CD8-positive, alpha-beta memory T cell (primary cell): Measurements from ENCODE around the gene BRD4. TPM values are rescaled to one million over a fixed set of nuclear protein-coding genes. Genes with fewer than 3 reads are reported as not detected.

Experiments used
- CTCF ChIA-PET: fragments of 350-600 bp; sonication (Branson Sonifier 250); formaldehyde crosslinking; loops from one replicate; lab custom pipeline; 2021; ENCODE audit warnings: antibody characterized with exemption; lab: Charles Lee
- POLR2A ChIA-PET: fragments of 350-600 bp; sonication (Branson Sonifier 250); formaldehyde crosslinking; loops from one replicate; lab custom pipeline; 2021; ENCODE audit warnings: antibody characterized with exemption; lab: Charles Lee
- DNase-seq, 5 donors: peaks; one replicate each; pipeline versions ENCODE4 v3.0.0 to v3.0.0-alpha.2; 2020 to 2022; ENCODE audit warnings: mixed read lengths in 1 of 5
- H3K27ac ChIP-seq: one replicate; pipeline ENCODE4 v1.7.0; 2013; ENCODE audit warnings: low read depth, mild to moderate bottlenecking, low read length, moderate library complexity
- H3K27me3 ChIP-seq: 2 replicates; pipeline ENCODE4 v1.7.0; 2013; ENCODE audit warnings: low read length, mild to moderate bottlenecking; ENCODE audit not compliant: insufficient read depth, poor library complexity, severe bottlenecking
- H3K36me3 ChIP-seq: 2 replicates; pipeline ENCODE4 v1.7.0; 2013; ENCODE audit warnings: mild to moderate bottlenecking, low read length, moderate library complexity; ENCODE audit not compliant: insufficient read depth
- H3K4me1 ChIP-seq: 2 replicates; pipeline ENCODE4 v1.7.0; 2013; ENCODE audit warnings: mild to moderate bottlenecking, low read length, moderate library complexity; ENCODE audit not compliant: insufficient read depth
- H3K4me3 ChIP-seq: 2 replicates; pipeline ENCODE4 v1.7.0; 2013; ENCODE audit warnings: mild to moderate bottlenecking, low read length
- H3K9me3 ChIP-seq: 2 replicates; pipeline ENCODE4 v1.7.0; 2013; ENCODE audit warnings: mild to moderate bottlenecking, low read length
- H3K27ac Mint-ChIP-seq, 8 donors: one replicate each; pipeline ENCODE4 v1.8.0; 2020 to 2021; ENCODE audit warnings: mixed read lengths in 8 of 8, mild to moderate bottlenecking in 6 of 8, inconsistent platforms in 3 of 8, moderate library complexity in 3 of 8
- H3K27me3 Mint-ChIP-seq, 2 donors: one replicate each; pipeline ENCODE4 v1.8.0; 2020 to 2021; ENCODE audit warnings: mixed read lengths in 2 of 2, mild to moderate bottlenecking in 1 of 2, moderate library complexity in 1 of 2
- H3K36me3 Mint-ChIP-seq, 3 donors: one replicate each; pipeline ENCODE4 v1.8.0; 2020 to 2021; ENCODE audit warnings: mixed read lengths in 3 of 3, inconsistent platforms in 1 of 3, mild to moderate bottlenecking in 1 of 3
- H3K4me1 Mint-ChIP-seq, 3 donors: one replicate each; pipeline ENCODE4 v1.8.0; 2020 to 2021; ENCODE audit warnings: mixed read lengths in 3 of 3, inconsistent platforms in 1 of 3, mild to moderate bottlenecking in 1 of 3
- H3K4me3 Mint-ChIP-seq, 7 donors: one replicate each; pipeline ENCODE4 v1.8.0; 2020 to 2021; ENCODE audit warnings: mixed read lengths in 7 of 7, mild to moderate bottlenecking in 6 of 7, moderate library complexity in 4 of 7, inconsistent platforms in 2 of 7
- H3K9me3 Mint-ChIP-seq, 5 donors: one replicate each; pipeline ENCODE4 v1.8.0; 2020 to 2022; ENCODE audit warnings: mixed read lengths in 5 of 5, mild to moderate bottlenecking in 3 of 5, moderate library complexity in 2 of 5, inconsistent platforms in 1 of 5
- polyA plus RNA-seq: library from polyadenylated mRNA; unstranded; fragments of 300-500 nt; fragmentation: Illumina TruSeq; gene quantifications from one replicate; pipeline ENCODE4 v1.2.3, GENCODE V29; 2021
- total RNA-seq, 2 experiments: library from RNA; stranded (reverse); gene quantifications; one replicate each; pipeline ENCODE4 v1.2.3, GENCODE V29; 2021

Gene BRD4
- total and polyA plus RNA-seq, 3 experiments from 2014 or later = 35.3 to 109 (median 101) TPM

DNA sequence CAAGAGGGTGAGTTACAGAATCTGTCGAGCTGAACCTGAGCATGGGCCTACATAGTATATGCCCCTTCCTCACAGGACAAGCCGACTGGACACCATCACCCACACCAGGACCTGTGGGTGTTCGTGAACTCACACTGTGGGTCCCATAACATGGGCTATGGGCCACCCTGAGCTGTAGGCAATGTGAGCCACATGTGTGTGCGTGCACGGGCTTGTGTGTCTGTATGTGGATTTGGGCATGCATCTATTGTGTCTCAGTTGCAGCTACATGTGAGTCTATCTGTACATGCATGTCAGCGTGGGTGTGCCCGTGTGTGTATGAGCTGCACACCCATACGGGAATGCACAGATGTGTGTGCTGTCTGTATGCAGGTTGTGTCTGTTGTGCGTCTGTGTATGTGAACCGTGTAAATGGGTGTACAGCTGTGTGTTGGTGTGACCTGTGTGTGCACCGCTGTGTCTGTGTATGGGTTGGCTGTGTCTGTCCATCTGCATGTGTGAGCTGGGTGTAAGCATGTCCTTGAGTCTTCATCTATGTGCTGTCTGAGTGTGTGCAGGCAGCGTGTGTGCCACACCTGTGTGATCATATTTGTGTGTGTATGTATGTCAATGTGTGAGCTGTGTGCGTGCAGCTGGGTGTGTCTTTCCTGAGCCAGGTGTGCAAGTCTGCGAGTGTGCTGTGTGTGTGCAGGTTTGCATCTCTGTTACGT, 133.2 kb downstream of the BRD4 start:
- Mint-ChIP-seq H3K36me3 (peaks cover 0 to 5% (median 0%) of the 10 kb centered on the region in 3 donors), H3K9me3 (peaks cover 0 to 3% (median 0%) of the 10 kb centered on the region in 5 donors), H3K27ac (peak overlapping the region in 2 of 8 donors; percentile 47 to 79), H3K4me1 (peaks cover 25 to 41% (median 27%) of the 10 kb centered on the region in 3 donors), H3K27me3 (peaks cover 58 to 62% of the 10 kb centered on the region in 2 donors), H3K4me3 (peak overlapping the region in 5 of 7 donors; percentile 56 to 63 (median 58))
- H3K27ac ChIP-seq = no peak overlapping the region
- H3K4me3 ChIP-seq = no peak overlapping the region
- no peaks in the 10 kb centered on the region for H3K36me3 ChIP-seq
- H3K27me3 ChIP-seq = peaks cover 31% of the 10 kb centered on the region
- ChIA-PET POLR2A (no interaction called here), CTCF (no interaction called here)
- no peak for DNase-seq
- H3K4me1 ChIP-seq = no peaks in the 10 kb centered on the region
- H3K9me3 ChIP-seq = no peaks in the 10 kb centered on the region

- H3K27ac ChIP-seq = no peak overlapping the region
- peak overlapping the region in 1 of 8 donors; percentile 40 for H3K27ac Mint-ChIP-seq
- peaks cover 25 to 41% (median 27%) of the 10 kb centered on the region in 3 donors for H3K4me1 Mint-ChIP-seq
- H3K27me3 Mint-ChIP-seq = peaks cover 61 to 66% of the 10 kb centered on the region in 2 donors
- no peak for DNase-seq
- peaks cover 34% of the 10 kb centered on the region for H3K27me3 ChIP-seq
- POLR2A ChIA-PET = no interaction called here
- CTCF ChIA-PET = no interaction called here
- no peaks in the 10 kb centered on the region for H3K9me3 ChIP-seq
- no peaks in the 10 kb centered on the region for H3K36me3 ChIP-seq
- peaks cover 0 to 5% (median 0%) of the 10 kb centered on the region in 3 donors for H3K36me3 Mint-ChIP-seq
- no peak overlapping the region for H3K4me3 ChIP-seq
- H3K9me3 Mint-ChIP-seq = peaks cover 0 to 3% (median 0%) of the 10 kb centered on the region in 5 donors
- no peaks in the 10 kb centered on the region for H3K4me1 ChIP-seq
- peak overlapping the region in 1 of 7 donors; percentile 52 for H3K4me3 Mint-ChIP-seq
These were observed 134.4 kb downstream of the BRD4 start for GRCh38 chr19:15197942-15198341.

DNA sequence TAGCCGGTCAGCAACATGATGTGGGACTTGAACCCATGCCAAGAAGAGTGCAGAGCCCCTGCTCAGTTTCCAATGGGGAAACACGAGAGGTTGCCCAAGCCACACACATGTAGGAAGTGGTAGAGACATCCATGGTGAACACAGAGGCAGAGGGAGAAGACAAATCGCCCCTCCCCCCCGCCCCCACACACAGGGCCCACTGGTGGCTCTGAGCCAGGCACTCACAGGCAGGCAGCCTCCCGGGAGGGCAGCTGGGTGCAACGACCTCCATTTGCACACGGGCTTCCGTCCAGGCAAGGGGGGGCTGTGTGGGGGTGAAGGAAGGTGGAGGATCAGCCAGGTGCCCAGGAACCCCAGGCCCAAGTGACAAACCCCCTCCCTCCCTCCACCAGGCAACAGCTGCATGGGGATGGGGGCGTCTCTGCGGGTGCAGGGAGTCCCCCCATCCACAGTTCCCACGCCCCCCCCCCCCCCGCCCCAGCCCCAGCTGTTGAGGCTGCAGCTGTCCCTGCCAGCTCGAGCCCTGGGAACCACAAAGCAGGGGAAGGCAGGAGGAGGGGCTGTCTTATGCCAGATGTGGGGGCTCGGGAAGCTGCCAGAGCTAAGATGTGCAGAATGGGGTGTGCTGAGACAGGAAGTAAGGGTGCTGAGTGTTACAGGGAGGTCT, 134.9 kb downstream of the BRD4 start:
- POLR2A ChIA-PET = no interaction called here

DNA sequence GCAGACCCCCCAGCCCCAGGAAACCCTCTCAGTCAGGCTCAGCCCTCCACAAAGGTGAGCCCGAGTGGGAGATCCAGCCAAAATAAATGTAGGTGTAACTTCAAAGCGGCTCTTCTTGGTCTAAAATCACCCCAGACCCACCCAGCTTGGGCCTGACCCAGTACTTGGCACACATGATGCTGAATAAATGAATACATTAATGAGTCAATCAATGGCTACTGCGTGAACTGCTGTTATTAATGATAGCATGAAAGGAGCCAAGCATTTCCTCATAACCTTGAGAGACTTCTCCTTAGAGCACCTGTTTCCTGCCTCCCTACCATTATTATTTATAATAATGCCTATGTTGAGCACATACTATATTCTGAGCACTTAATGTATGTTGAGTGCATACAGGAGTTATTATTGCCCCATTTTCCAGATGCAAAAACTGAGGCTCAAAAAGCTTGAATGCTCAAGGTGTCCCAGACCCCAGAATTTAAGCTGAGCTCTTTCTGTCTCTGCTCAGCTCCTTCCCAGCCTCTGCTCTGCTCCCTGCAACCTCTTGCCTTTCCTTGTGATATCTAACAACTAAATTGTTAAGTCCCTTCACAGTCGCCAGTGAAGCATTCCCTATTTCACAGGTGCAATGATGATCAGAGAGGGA, 135.9 kb downstream of the BRD4 start:
- H3K27me3 Mint-ChIP-seq = peaks cover 49 to 70% of the 10 kb centered on the region in 2 donors
- peaks cover 23 to 41% (median 27%) of the 10 kb centered on the region in 3 donors for H3K4me1 Mint-ChIP-seq
- Histone ChIP-seq H3K36me3 (no peaks in the 10 kb centered on the region), H3K4me3 (no peak overlapping the region), H3K4me1 (no peaks in the 10 kb centered on the region), H3K27me3 (peaks cover 34% of the 10 kb centered on the region), H3K9me3 (no peaks in the 10 kb centered on the region), H3K27ac (no peak overlapping the region)
- ChIA-PET CTCF (no interaction called here), POLR2A (no interaction called here)
- peak overlapping the region in 1 of 7 donors; percentile 52 for H3K4me3 Mint-ChIP-seq
- peaks cover 0 to 5% (median 0%) of the 10 kb centered on the region in 3 donors for H3K36me3 Mint-ChIP-seq
- DNase-seq = no peak
- H3K9me3 Mint-ChIP-seq = peaks cover 0 to 2% (median 0%) of the 10 kb centered on the region in 5 donors
- H3K27ac Mint-ChIP-seq = no peak overlapping the region

More for the DNA sequence above, 134.9 kb downstream of the BRD4 start:
- no peak overlapping the region for H3K27ac ChIP-seq
- H3K36me3 Mint-ChIP-seq = peaks cover 0 to 5% (median 0%) of the 10 kb centered on the region in 3 donors
- DNase-seq = no peak
- H3K4me3 Mint-ChIP-seq = peak overlapping the region in 1 of 7 donors; percentile 52
- H3K4me1 ChIP-seq = no peaks in the 10 kb centered on the region
- no peak overlapping the region for H3K27ac Mint-ChIP-seq
- H3K27me3 Mint-ChIP-seq = peaks cover 58 to 66% of the 10 kb centered on the region in 2 donors
- CTCF ChIA-PET = no interaction called here
- H3K36me3 ChIP-seq = no peaks in the 10 kb centered on the region
- H3K27me3 ChIP-seq = peaks cover 34% of the 10 kb centered on the region
- no peaks in the 10 kb centered on the region for H3K9me3 ChIP-seq
- H3K4me1 Mint-ChIP-seq = peaks cover 23 to 41% (median 27%) of the 10 kb centered on the region in 3 donors
- no peak overlapping the region for H3K4me3 ChIP-seq
- peaks cover 0 to 3% (median 0%) of the 10 kb centered on the region in 5 donors for H3K9me3 Mint-ChIP-seq

- ChIA-PET POLR2A (no interaction called here), CTCF (no interaction called here)
- Mint-ChIP-seq H3K4me3 (no peak overlapping the region), H3K27ac (no peak overlapping the region), H3K9me3 (peaks cover 0 to 2% (median 0%) of the 10 kb centered on the region in 5 donors), H3K4me1 (peaks cover 21 to 38% (median 27%) of the 10 kb centered on the region in 3 donors), H3K27me3 (peaks cover 43 to 70% of the 10 kb centered on the region in 2 donors), H3K36me3 (peaks cover 0 to 5% (median 0%) of the 10 kb centered on the region in 3 donors)
- H3K4me3 ChIP-seq = no peak overlapping the region
- H3K9me3 ChIP-seq = no peaks in the 10 kb centered on the region
- no peaks in the 10 kb centered on the region for H3K4me1 ChIP-seq
- H3K27me3 ChIP-seq = peaks cover 34% of the 10 kb centered on the region
- DNase-seq = no peak
- H3K27ac ChIP-seq = no peak overlapping the region
- H3K36me3 ChIP-seq = no peaks in the 10 kb centered on the region
These were observed 136.7 kb downstream of the BRD4 start for GRCh38 chr19:15195371-15196334.

DNA sequence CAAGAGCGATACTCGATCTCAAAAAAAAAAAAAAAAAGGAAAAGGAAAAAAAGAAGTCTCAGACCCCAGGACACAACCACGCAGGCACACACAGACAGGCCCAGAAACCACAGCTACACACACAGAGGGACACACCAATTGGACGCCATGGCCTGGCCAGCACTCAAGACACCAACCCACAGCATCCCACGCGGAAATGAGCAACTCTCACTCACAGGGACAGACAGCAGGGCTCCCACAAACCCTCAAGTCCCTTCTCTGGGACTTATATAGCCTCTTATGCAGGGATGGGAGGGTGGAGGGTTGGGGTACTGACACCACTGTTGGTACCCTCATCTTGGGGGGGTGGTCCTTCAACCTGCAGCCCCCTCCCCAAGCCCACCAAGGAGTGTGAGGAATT, 137.4 kb downstream of the BRD4 start:
- CTCF ChIA-PET = no interaction called here
- DNase-seq = no peak

DNA sequence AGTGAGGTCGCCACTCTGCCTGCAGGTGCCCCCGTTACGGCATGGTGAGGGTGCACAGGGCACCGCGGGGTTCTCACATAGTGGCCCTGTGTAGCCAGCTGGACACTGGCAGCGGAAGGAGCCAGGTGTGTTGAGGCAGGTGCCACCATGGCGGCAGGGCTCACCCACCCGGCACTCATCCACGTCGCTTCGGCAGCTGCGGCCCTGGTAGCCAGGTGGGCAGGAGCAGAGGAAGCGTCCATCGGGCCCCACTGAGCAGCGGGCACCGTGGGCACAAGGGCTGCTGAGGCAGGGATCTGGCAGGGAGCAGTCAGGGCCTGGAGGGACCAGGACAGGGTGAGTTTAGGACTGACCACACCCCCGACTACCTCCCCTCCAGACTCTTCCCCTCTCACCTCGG, 140.4 kb downstream of the BRD4 start:
- no peaks in the 10 kb centered on the region for H3K36me3 Mint-ChIP-seq
- Histone ChIP-seq H3K4me1 (no peaks in the 10 kb centered on the region), H3K27me3 (peaks cover 22% of the 10 kb centered on the region), H3K9me3 (no peaks in the 10 kb centered on the region), H3K36me3 (no peaks in the 10 kb centered on the region), H3K4me3 (no peak overlapping the region), H3K27ac (no peak overlapping the region)
- CTCF ChIA-PET = no interaction called here
- peaks cover 26 to 45% of the 10 kb centered on the region in 2 donors for H3K27me3 Mint-ChIP-seq
- H3K4me3 Mint-ChIP-seq = no peak overlapping the region
- POLR2A ChIA-PET = no interaction called here
- no peaks in the 10 kb centered on the region for H3K9me3 Mint-ChIP-seq
- DNase-seq = no peak
- peaks cover 8 to 18% (median 13%) of the 10 kb centered on the region in 3 donors for H3K4me1 Mint-ChIP-seq
- no peak overlapping the region for H3K27ac Mint-ChIP-seq

More for the DNA sequence above, 137.4 kb downstream of the BRD4 start:
- Histone ChIP-seq H3K27ac (no peak overlapping the region), H3K4me1 (no peaks in the 10 kb centered on the region), H3K9me3 (no peaks in the 10 kb centered on the region), H3K27me3 (peaks cover 34% of the 10 kb centered on the region), H3K36me3 (no peaks in the 10 kb centered on the region), H3K4me3 (no peak overlapping the region)
- Mint-ChIP-seq H3K9me3 (peaks cover 0 to 2% (median 0%) of the 10 kb centered on the region in 5 donors), H3K4me1 (peaks cover 19 to 35% (median 27%) of the 10 kb centered on the region in 3 donors), H3K4me3 (peak overlapping the region in 5 of 7 donors; percentile 28 to 75 (median 37)), H3K27me3 (peaks cover 41 to 67% of the 10 kb centered on the region in 2 donors), H3K27ac (peak overlapping the region in 1 of 8 donors; percentile 47), H3K36me3 (peaks cover 0 to 5% (median 0%) of the 10 kb centered on the region in 3 donors)
- POLR2A ChIA-PET = no interaction called here
